ENCODE measurements around the gene PIK3AP1.
"Not testable (repeated sequence)": the region's sequence is repeated elsewhere in the genome, so short reads cannot be mapped to it uniquely, and the experiment has no call there.

PIK3AP1 gene

GRCh38 chr10:96548589-96548988 is 171.7 kb downstream of the PIK3AP1 start:
- in situ Hi-C loops (cut with HindIII; ENCODE audit: low sequenced_read_pairs): no loop called here

DNA sequence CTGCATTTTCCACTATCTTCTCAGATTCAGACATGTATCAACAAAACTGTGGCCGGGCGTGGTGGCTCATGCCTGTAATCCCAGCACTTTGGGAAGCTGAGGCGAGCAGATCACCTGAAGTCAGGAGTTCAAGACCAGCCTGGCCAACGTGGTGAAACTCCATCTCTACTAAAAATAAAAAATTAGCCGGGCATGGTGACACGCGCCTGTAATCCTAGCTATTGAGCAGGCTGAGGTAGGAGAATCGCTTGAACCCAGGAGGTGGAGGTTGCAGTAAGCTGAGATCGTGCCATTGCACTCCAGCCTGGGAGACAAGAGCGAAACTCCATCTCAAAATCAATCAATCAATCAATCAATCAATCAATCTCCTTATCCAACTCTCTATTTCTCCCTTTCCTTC is 174.8 kb downstream of the PIK3AP1 start:
- in situ Hi-C loops (cut with HindIII; ENCODE audit: low sequenced_read_pairs): not testable (repeated sequence)

All from DLD1 (cell line).